K562 (cell line): ENCODE measurements around the gene MARK3.

Experiments used
- HNRNPUL1 ChIP-seq: fragments of 200-400 bp; formaldehyde crosslinking; IDR thresholded peaks from 2 replicates; pipeline ENCODE4 v1.6.1; 2017; ENCODE audit warnings: low read length
- JUND ChIP-seq, 2 experiments: IDR thresholded peaks; 2 replicates in 1 of 2; 3 replicates in 1 of 2; pipeline ENCODE4 v1.6.1; 2011; ENCODE audit warnings: borderline replicate concordance in 2 of 2, low read depth in 2 of 2, low read length in 2 of 2, improper control_type of control experiment in 1 of 2, missing biosample characterization in 1 of 2, missing genetic modification characterization in 1 of 2, missing genetic modification reagents in 1 of 2
- NR2C2 ChIP-seq, 2 experiments: fragments of 200-800 bp in 1 of 2; sonication (Bioruptor generic) in 1 of 2; sonication (generic) in 1 of 2; formaldehyde crosslinking in 1 of 2; IDR thresholded peaks; 2 replicates each; pipeline versions ENCODE4 v1.6.1 to v1.8.0; 2016 to 2022; ENCODE audit warnings: mild to moderate bottlenecking in 1 of 2, missing compliant biosample characterization in 1 of 2, missing genetic modification characterization in 1 of 2, missing genetic modification reagents in 1 of 2
- RHOXF2B ChIP-seq: fragments of 250-450 bp; sonication (Bioruptor Pico); conservative IDR thresholded peaks from 2 replicates; pipeline ENCODE4 v1.5.1; 2021
- TAF9B ChIP-seq: fragments of 450-650 bp; IDR thresholded peaks from 2 replicates; pipeline ENCODE4 v1.6.1; 2018; ENCODE audit warnings: mild to moderate bottlenecking; ENCODE audit not compliant: partially characterized antibody
- TF ChIP-seq, protein P1 (sequence below), 3 experiments: IDR thresholded peaks in 2 of 3; conservative IDR thresholded peaks in 1 of 3; 2 replicates each; pipeline ENCODE4 v1.5.1; 2011 to 2012; ENCODE audit warnings: low read length in 3 of 3, mild to moderate bottlenecking in 3 of 3, control low read depth in 2 of 3, improper control_type of control experiment in 1 of 3, inconsistent platforms in 1 of 3, low read depth in 1 of 3, mixed read lengths in 1 of 3, moderate library complexity in 1 of 3; ENCODE audit not compliant: insufficient read depth in 2 of 3

DNA sequence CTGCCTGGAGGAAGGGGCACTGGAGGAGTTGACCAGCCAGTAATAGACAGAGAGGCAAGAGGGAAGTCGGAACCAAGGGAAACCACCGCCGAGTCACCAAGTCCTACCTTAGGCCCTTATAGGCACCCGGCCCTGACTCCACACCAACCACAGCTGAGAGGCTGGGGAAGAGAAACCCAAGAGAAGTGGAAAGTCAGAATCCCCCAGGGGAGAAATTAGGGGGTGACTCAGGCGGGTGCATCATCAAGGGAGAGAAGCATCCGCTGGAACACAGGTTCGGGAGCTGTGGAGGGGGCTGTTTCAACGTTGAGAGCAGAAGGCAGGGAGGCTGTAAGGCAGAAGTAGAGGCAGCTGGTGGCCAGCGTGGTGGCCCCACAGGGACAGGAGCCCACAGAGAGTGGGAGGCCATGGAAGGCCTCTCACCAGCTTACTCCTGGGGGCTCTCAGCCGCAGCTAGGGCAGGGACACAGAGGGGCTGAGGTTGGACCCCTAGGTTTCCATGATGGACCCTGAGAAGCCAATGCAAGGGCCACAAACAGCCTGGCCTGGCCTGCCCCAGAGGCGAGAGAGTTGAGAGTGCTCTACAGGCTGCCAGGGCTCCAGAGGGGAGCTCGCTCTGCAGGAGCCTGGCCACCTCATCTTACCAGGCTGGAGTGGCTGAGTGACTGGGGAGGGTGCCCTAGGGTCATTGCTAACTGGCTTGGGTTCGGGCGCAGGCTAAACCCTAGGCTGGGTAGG lies 142.4 kb downstream of the MARK3 start:
- TF ChIP-seq NR2C2 (CRISPR knock-in tag; IDR thresholded peaks at IDR 0.05) (no peak), NR2C2 (tag; IDR thresholded peaks at IDR 0.05) (no peak), JUND (IDR thresholded peaks at IDR 0.05; ENCODE audit: borderline replicate concordance, low read depth, low read length) (no peak), JUND (tag; IDR thresholded peaks at IDR 0.05; ENCODE audit: borderline replicate concordance, low read depth, low read length) (no peak), HNRNPUL1 (no peak), RHOXF2B (CRISPR knock-in tag) (no peak), TAF9B (no peak)
- TF ChIP-seq, protein P1, sequence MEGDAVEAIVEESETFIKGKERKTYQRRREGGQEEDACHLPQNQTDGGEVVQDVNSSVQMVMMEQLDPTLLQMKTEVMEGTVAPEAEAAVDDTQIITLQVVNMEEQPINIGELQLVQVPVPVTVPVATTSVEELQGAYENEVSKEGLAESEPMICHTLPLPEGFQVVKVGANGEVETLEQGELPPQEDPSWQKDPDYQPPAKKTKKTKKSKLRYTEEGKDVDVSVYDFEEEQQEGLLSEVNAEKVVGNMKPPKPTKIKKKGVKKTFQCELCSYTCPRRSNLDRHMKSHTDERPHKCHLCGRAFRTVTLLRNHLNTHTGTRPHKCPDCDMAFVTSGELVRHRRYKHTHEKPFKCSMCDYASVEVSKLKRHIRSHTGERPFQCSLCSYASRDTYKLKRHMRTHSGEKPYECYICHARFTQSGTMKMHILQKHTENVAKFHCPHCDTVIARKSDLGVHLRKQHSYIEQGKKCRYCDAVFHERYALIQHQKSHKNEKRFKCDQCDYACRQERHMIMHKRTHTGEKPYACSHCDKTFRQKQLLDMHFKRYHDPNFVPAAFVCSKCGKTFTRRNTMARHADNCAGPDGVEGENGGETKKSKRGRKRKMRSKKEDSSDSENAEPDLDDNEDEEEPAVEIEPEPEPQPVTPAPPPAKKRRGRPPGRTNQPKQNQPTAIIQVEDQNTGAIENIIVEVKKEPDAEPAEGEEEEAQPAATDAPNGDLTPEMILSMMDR (IDR thresholded peaks at IDR 0.05 in 2 of 3, conservative IDR thresholded peaks at IDR 0.05 in 1 of 3; ENCODE audit: insufficient read depth in 2 of 3, low read depth in 1 of 3, low read length in 3 of 3), result no peak
